Stimulated activated CD8-positive, alpha-beta memory T cell treated with anti-CD3 and anti-CD28 coated beads, Interleukin-12 subunit alpha, Interleukin-12 subunit beta, amount 100 ng/mL, for 24 hours (primary cell): ENCODE data around the gene ZNF460.

ENCODE experiments used
- DNase-seq: peaks from one replicate; pipeline ENCODE4 v3.0.0-alpha.2; 2020; ENCODE audit errors: extremely low read depth

Gene ZNF460

GRCh38 chr19:57279418-57280164 is 694 bp upstream of the ZNF460 start:
- peak; percentile 56 for DNase-seq

- DNase-seq = no peak
Observed at GRCh38 chr19:57280962-57281400, 696 bp downstream of the ZNF460 start.

- DNase-seq = no peak
Observed at GRCh38 chr19:57282011-57282643, 1.8 kb downstream of the ZNF460 start.

GRCh38 chr19:57288373-57288772 is 8.1 kb downstream of the ZNF460 start:
- no peak for DNase-seq

- no peak for DNase-seq
Observed at GRCh38 chr19:57290970-57291369, 10.7 kb downstream of the ZNF460 start.

GRCh38 chr19:57292547-57292946 is 12.3 kb downstream of the ZNF460 start:
- no peak for DNase-seq

- no peak for DNase-seq
Observed at GRCh38 chr19:57293719-57294118, 13.4 kb downstream of the ZNF460 start.

- no peak for DNase-seq
Observed at GRCh38 chr19:57302020-57302465, 21.8 kb downstream of the ZNF460 start.

GRCh38 chr19:57302727-57303401 is 22.6 kb downstream of the ZNF460 start:
- no peak for DNase-seq

GRCh38 chr19:57305056-57305455 is 24.8 kb downstream of the ZNF460 start:
- DNase-seq = no peak

- no peak for DNase-seq
Observed at GRCh38 chr19:57308514-57308913, 28.2 kb downstream of the ZNF460 start.

- DNase-seq = no peak
Observed at GRCh38 chr19:57310792-57311191, 30.5 kb downstream of the ZNF460 start.

- DNase-seq = no peak
Observed at GRCh38 chr19:57314146-57314545, 33.9 kb downstream of the ZNF460 start.

GRCh38 chr19:57317503-57317902 is 37.2 kb downstream of the ZNF460 start:
- no peak for DNase-seq

- no peak for DNase-seq
Observed at GRCh38 chr19:57319869-57320179, 39.5 kb downstream of the ZNF460 start.

- peak; percentile 80 for DNase-seq
Observed at GRCh38 chr19:57320180-57321084, 40.1 kb downstream of the ZNF460 start, which contains the start of gene ZNF543. Gene ZNF543 (plus strand): TSS chr19:57320472. CDS start chr19:57320854, 382 bp downstream.

GRCh38 chr19:57321116-57321515 is 40.8 kb downstream of the ZNF460 start:
- no peak for DNase-seq

GRCh38 chr19:57321751-57322150 is 41.5 kb downstream of the ZNF460 start:
- no peak for DNase-seq

- DNase-seq = no peak
Observed at GRCh38 chr19:57324992-57325391, 44.7 kb downstream of the ZNF460 start.

- no peak for DNase-seq
Observed at GRCh38 chr19:57327993-57328392, 47.7 kb downstream of the ZNF460 start.

- no peak for DNase-seq
Observed at GRCh38 chr19:57334191-57334590, 53.9 kb downstream of the ZNF460 start.

GRCh38 chr19:57338877-57339276 is 58.6 kb downstream of the ZNF460 start:
- no peak for DNase-seq
